Stimulated activated naive CD8-positive, alpha-beta T cell treated with anti-CD3 and anti-CD28 coated beads, Interleukin-15, Interleukin-2, amounts not matched to agents 100 ng/mL and 50 ng/mL, for 24 hours (primary cell): ENCODE data around the gene DUSP14.
A peak's percentile ranks its signal among the peaks of the same experiment; 100 is the strongest.

ENCODE experiments used
- H3K27ac Mint-ChIP-seq: one replicate; pipeline ENCODE4 v1.8.0; 2021; ENCODE audit warnings: mild to moderate bottlenecking, mixed read lengths
- H3K27me3 Mint-ChIP-seq: one replicate; pipeline ENCODE4 v1.8.0; 2021; ENCODE audit warnings: mixed read lengths
- H3K36me3 Mint-ChIP-seq: one replicate; pipeline ENCODE4 v1.8.0; 2021; ENCODE audit warnings: low read depth, mixed read lengths
- H3K4me1 Mint-ChIP-seq: one replicate; pipeline ENCODE4 v1.8.0; 2021; ENCODE audit warnings: low read depth, mixed read lengths
- H3K4me3 Mint-ChIP-seq: one replicate; pipeline ENCODE4 v1.8.0; 2021; ENCODE audit warnings: mild to moderate bottlenecking, mixed read lengths
- H3K9me3 Mint-ChIP-seq: one replicate; pipeline ENCODE4 v1.8.0; 2021; ENCODE audit warnings: mixed read lengths

DUSP14 gene

DNA sequence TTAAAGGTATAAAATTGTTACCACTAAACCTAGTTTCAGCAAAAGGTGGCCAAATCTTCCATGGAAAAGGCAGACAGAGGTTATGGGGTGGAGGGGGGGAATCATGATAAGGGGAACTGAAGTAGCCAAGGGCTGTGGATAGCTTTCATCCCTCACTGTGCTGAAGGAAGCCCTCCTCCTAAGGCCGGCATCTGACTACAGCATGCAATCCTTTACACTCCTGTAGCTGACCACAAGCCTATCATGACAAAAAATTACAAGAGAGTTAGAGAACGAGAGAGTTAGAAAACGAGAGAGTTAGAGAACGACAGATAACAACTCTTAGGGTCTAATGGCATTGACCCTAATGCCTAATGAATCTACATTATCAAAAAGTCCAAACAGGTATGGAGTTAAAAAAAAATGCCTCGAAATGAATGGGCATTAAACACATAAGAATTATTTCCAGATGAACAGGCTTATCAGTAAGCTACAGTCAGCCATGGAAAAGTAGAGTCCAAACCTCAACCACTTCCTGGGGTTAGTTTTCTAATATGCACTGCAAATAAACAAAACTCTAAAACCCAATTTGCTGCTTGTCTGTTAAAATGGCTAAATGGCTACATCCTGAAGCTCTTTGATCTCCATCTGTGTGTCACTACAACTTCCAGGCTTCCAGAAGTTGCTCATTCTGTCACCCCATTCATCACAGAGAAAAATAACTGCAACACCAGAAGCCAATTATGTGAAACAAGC lies 29.7 kb downstream of the DUSP14 start:
- H3K27me3 Mint-ChIP-seq = no peaks in the 10 kb centered on the region
- H3K4me3 Mint-ChIP-seq = no peak overlapping the region
- H3K27ac Mint-ChIP-seq = peak overlapping the region; percentile 45
- H3K36me3 Mint-ChIP-seq = peaks cover 50% of the 10 kb centered on the region
- H3K9me3 Mint-ChIP-seq = no peaks in the 10 kb centered on the region
- H3K4me1 Mint-ChIP-seq = peaks cover 20% of the 10 kb centered on the region

DNA sequence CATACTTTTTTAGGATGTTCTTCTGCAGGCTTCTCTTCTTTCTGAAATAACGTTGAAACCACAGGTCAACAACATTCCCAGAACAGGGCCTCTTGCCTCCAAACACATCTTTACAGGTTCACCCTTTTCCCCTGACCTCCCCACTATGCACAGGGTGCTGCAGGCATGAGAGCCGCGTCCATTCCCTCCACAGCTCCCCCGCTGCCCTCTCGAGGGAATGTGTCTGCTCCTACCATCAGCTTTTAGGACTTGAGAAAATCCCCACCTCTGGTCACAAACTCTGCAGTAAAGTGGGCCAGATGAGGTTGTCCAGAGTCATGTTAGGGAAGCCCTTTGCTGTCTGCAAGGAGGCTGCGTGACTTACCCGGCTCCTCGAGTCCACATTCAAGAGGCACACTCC lies 30.5 kb downstream of the DUSP14 start:
- no peak overlapping the region for H3K4me3 Mint-ChIP-seq
- peak overlapping the region; percentile 45 for H3K27ac Mint-ChIP-seq
- no peaks in the 10 kb centered on the region for H3K9me3 Mint-ChIP-seq
- peaks cover 20% of the 10 kb centered on the region for H3K4me1 Mint-ChIP-seq
- H3K36me3 Mint-ChIP-seq = peaks cover 53% of the 10 kb centered on the region
- no peaks in the 10 kb centered on the region for H3K27me3 Mint-ChIP-seq

DNA sequence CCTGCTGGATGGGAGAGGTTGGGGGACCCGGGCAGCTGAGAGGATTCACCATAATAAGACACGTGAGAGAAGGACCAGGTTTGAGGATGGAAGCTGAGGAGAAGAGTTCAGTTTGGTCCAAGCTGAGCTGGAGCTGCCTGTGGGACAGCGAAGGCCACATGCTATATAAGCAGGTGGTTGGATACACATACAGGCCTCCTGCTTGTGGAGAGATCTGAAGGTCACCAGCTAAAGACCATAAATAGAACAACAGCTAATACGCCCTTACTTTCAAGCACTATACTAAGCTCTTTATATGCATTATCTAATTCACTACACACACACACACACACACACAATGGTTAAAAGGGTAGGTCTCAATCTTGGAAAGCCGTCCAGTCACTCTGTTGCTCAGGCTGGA lies 32.1 kb downstream of the DUSP14 start:
- peaks cover 20% of the 10 kb centered on the region for H3K4me1 Mint-ChIP-seq
- peaks cover 53% of the 10 kb centered on the region for H3K36me3 Mint-ChIP-seq
- no peak overlapping the region for H3K4me3 Mint-ChIP-seq
- no peaks in the 10 kb centered on the region for H3K9me3 Mint-ChIP-seq
- no peaks in the 10 kb centered on the region for H3K27me3 Mint-ChIP-seq
- H3K27ac Mint-ChIP-seq = no peak overlapping the region

DNA sequence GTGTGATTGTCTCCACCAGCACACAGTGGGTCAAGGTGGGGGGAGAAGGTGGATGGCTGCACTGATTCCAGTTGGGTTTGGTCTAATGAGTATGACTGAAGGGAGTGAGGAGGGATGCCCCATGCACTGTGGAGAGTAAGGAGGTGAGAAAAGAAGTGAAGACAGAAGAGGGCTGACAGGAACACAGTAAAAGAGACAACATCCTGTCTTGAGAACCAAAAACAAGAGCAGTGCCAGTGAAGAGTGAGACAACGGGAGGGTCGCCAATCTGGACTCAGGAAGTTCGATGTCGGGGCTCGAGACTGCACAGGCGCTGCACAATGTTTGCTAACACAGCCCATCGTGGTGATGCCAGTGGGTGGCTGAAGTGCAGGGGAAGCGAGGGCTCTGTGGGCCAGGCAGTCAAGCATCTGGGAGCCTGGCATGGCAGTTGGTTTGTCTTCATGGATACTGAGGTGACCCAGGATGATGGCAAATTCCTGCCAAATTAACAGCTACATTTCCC lies 34.1 kb downstream of the DUSP14 start:
- no peaks in the 10 kb centered on the region for H3K27me3 Mint-ChIP-seq
- H3K4me1 Mint-ChIP-seq = peaks cover 20% of the 10 kb centered on the region
- no peak overlapping the region for H3K4me3 Mint-ChIP-seq
- peak overlapping the region; percentile 43 for H3K27ac Mint-ChIP-seq
- no peaks in the 10 kb centered on the region for H3K9me3 Mint-ChIP-seq
- H3K36me3 Mint-ChIP-seq = peaks cover 37% of the 10 kb centered on the region

DNA sequence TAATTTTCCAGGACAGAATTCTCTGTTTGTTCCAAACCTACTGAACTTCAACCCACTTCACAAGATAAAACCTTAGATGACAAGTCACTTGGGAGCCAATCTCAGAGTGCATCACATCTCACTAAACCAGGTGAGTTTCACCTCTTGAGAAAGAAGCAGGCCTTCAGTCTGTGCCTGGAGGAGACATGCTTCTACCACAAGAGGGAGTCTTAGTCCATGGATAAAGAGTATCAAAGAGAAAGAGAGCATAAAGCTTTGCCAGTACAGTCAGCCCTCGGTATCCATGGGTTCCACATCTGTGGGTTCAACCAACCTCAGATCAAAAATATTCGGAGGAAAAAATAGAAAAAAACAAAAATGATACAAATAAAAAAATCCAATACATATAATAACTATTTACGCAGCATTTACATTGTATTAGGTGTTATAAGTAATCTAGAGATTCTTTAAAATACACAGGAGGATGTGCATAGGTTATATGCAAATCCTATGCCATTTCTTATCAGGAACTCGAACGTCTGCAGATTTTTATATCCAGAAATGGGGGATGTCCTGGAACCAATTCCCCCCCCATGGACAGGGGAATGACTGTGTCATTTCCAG lies 37.7 kb downstream of the DUSP14 start:
- peaks cover 9% of the 10 kb centered on the region for H3K4me1 Mint-ChIP-seq
- no peaks in the 10 kb centered on the region for H3K27me3 Mint-ChIP-seq
- H3K27ac Mint-ChIP-seq = peak overlapping the region; percentile 26
- no peak overlapping the region for H3K4me3 Mint-ChIP-seq
- H3K9me3 Mint-ChIP-seq = no peaks in the 10 kb centered on the region
- H3K36me3 Mint-ChIP-seq = peaks cover 37% of the 10 kb centered on the region

DNA sequence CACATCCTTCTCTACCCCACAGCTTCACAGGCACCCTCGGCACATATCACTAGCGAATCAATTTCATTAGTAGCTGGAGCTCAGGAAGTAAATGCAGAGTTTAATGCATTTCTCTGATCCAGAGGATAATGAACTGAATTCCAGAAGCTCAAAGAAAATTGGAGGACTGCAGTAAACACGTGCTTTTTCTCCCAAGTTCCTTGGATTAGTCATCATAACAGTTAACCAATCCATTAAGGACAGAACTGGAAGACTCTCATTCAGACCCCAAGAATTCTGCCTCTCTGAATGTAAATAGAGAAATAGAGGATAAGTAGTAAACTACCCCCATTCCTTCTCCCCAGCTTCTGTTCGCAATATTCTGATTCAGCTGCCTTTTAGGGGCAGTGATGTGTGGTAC lies 40.7 kb downstream of the DUSP14 start:
- H3K27me3 Mint-ChIP-seq = no peaks in the 10 kb centered on the region
- H3K4me1 Mint-ChIP-seq = no peaks in the 10 kb centered on the region
- H3K4me3 Mint-ChIP-seq = no peak overlapping the region
- peak overlapping the region; percentile 24 for H3K27ac Mint-ChIP-seq
- H3K9me3 Mint-ChIP-seq = no peaks in the 10 kb centered on the region
- peaks cover 34% of the 10 kb centered on the region for H3K36me3 Mint-ChIP-seq

DNA sequence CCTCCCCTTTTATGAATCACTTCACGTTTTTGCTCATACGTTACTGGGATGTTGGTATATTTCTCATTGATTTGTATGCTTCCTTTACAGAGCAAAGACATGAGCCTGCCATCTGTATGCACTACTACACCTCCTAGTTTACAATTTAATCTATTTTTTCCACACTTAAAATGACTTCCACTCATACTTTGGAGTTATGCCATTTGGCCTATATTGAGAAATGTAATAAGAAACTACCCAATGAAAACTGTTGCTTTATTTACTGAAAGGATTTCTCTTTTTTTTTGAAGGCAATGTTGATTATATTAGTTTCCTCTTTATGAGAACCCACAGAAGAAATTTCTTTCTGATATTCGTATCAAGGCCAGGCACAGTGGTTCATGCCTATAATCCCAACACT lies 43.1 kb downstream of the DUSP14 start:
- Mint-ChIP-seq H3K27ac (no peak overlapping the region), H3K4me1 (no peaks in the 10 kb centered on the region), H3K4me3 (no peak overlapping the region), H3K27me3 (no peaks in the 10 kb centered on the region), H3K36me3 (peaks cover 54% of the 10 kb centered on the region), H3K9me3 (no peaks in the 10 kb centered on the region)

DNA sequence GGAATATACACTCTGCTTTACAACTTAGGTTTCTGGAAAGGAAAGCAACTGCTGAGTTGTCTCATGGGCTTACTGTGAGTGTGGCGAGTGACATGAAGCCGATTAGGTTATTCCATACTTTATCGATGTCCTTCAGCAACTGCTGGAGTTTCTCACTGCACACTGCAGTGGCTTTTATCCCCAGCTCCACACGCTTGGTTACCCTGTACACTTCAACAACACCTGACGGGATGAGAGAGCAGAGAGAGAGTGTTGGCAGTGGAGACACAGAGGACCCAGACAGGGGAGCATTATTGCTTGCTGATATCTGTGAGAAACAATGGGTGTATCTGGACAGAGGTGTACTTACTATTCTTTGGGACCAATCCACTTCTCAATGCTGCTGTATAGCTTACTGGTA lies 46.2 kb downstream of the DUSP14 start:
- no peaks in the 10 kb centered on the region for H3K4me1 Mint-ChIP-seq
- H3K9me3 Mint-ChIP-seq = no peaks in the 10 kb centered on the region
- H3K27ac Mint-ChIP-seq = no peak overlapping the region
- H3K36me3 Mint-ChIP-seq = peaks cover 59% of the 10 kb centered on the region
- H3K27me3 Mint-ChIP-seq = no peaks in the 10 kb centered on the region
- H3K4me3 Mint-ChIP-seq = no peak overlapping the region

DNA sequence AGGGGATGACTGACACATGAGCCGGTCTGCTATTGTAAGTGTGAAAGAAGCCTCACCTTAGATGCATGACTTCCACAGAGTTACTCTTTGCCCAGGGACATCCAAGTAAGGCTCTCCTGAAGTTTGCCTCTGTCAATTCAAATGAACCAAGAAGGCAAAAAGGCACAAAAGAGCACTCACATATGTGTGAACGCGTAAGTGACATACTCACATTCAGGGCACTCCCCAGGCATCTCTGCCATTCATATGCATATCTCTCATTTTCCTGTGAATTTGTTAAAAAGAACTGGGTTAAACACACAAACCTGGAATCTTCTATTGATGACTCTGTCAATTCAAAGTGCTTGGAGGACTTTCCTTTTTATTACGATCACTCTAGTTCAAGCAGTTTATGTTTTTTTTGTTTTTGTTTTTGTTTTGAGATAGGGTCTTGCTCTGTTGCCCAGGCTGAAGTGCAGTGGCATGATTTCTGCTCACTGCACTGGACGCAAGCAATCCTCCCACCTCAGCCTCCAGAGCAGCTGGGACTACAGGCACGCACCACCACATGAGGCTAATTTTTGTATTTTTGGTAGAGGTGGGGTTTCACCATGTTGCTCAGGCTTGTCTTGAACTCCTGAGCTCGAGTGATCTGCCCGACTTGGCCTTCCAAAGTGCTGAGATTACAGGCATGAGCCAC lies 49.4 kb downstream of the DUSP14 start:
- H3K4me3 Mint-ChIP-seq = no peak overlapping the region
- H3K4me1 Mint-ChIP-seq = peaks cover 19% of the 10 kb centered on the region
- peaks cover 57% of the 10 kb centered on the region for H3K36me3 Mint-ChIP-seq
- no peaks in the 10 kb centered on the region for H3K27me3 Mint-ChIP-seq
- H3K27ac Mint-ChIP-seq = no peak overlapping the region
- H3K9me3 Mint-ChIP-seq = no peaks in the 10 kb centered on the region

DNA sequence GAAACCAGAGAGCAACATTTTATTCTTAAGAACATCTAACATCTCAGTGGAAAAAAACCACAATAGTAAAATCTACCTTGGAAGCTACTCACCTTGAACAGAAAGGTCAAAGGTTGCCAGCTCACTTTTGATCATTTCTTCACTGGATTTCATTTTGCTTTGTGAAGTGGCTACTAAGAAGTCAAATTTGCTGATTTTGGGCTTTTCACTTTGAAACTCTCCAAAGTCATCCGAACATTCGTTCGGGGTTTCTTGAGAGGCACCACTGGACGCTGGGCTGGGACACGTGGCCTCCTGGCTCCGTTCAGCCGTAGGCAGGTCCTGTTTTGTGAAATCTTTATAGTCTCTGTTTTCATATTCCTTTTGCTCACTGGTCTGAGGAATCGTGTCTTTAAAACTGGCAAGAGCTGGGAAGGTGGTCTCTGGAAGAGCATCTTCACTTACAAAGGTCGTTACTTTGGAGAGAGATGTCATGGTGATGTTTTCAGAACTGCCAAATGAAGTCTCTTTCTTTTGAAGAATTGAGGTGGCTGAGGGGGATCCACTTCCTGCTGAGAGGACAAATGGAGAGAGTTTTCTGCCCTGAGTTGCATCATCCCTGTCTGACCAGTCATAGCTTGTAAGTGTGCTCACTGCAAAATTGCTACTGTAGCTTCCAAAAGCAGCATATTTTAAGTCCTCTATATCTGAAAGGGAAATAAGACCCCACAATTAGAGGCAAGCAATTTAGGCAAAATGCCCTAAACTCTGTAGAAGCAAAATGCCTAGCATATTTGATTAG lies 52.4 kb downstream of the DUSP14 start:
- no peaks in the 10 kb centered on the region for H3K9me3 Mint-ChIP-seq
- no peaks in the 10 kb centered on the region for H3K27me3 Mint-ChIP-seq
- H3K4me3 Mint-ChIP-seq = no peak overlapping the region
- peaks cover 28% of the 10 kb centered on the region for H3K4me1 Mint-ChIP-seq
- H3K36me3 Mint-ChIP-seq = peaks cover 44% of the 10 kb centered on the region
- peak overlapping the region; percentile 65 for H3K27ac Mint-ChIP-seq

DNA sequence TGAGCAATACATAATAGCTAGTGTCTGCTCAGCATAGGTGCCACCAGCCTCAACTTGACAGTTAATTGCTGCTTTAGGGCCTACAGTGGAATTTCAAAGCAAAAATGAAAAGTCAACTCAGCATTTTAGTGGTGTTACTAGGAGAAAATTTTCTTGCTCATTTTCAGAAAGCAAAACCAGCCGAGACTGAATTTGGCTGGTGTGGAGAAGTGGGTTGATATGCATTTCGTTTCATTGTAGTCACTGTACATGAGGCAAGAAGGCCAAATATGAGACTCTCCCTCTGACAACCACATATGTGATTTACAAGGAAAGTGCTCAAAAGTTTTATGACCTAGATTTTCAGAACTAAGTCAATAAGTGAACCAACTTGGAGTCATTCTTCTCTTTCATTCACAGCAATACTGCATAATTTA lies 54.0 kb downstream of the DUSP14 start:
- Mint-ChIP-seq H3K4me3 (no peak overlapping the region), H3K27me3 (no peaks in the 10 kb centered on the region), H3K27ac (no peak overlapping the region), H3K36me3 (peaks cover 35% of the 10 kb centered on the region), H3K9me3 (no peaks in the 10 kb centered on the region), H3K4me1 (peaks cover 39% of the 10 kb centered on the region)

DNA sequence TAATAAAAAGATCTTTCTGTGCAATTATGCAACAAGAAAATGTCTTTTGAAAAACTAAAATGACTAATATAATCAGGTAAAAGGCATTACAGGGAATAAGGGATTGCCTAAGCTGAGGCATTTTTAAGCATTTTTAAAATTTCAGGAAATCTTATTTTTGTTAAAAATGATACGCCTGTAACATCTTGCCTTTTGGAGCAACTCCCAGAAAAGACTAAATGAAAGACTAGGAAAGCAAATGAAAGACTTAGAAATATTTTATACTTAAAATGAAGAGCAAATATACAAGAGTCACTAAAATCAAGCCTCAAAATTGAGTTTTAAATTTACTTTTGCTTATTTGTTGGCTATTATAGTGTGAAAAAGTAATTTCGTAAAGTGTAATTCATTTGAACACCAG lies 55.8 kb downstream of the DUSP14 start:
- no peaks in the 10 kb centered on the region for H3K27me3 Mint-ChIP-seq
- peaks cover 35% of the 10 kb centered on the region for H3K36me3 Mint-ChIP-seq
- H3K27ac Mint-ChIP-seq = no peak overlapping the region
- H3K4me3 Mint-ChIP-seq = no peak overlapping the region
- no peaks in the 10 kb centered on the region for H3K9me3 Mint-ChIP-seq
- peaks cover 45% of the 10 kb centered on the region for H3K4me1 Mint-ChIP-seq

DNA sequence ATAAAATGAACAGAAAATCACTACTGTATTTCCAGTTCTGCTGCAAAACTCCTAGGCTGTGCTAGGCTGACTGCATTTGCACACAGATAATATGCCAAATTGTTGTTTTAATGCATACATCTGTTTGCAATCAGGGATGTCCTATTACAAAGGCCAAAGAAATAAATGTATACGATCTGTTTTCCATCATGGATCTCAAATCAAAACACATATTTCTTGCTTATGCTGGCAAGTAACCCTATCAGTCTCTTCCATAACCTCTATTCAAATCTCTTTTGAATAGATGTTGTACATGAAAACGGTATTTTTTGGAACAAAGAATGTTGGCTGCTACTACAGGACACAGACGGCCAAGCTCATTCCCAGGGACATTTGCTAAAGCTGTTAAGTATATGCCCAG lies 56.6 kb downstream of the DUSP14 start:
- no peaks in the 10 kb centered on the region for H3K9me3 Mint-ChIP-seq
- H3K27ac Mint-ChIP-seq = peak overlapping the region; percentile 57
- H3K4me1 Mint-ChIP-seq = peaks cover 53% of the 10 kb centered on the region
- no peaks in the 10 kb centered on the region for H3K27me3 Mint-ChIP-seq
- peaks cover 31% of the 10 kb centered on the region for H3K36me3 Mint-ChIP-seq
- H3K4me3 Mint-ChIP-seq = no peak overlapping the region

DNA sequence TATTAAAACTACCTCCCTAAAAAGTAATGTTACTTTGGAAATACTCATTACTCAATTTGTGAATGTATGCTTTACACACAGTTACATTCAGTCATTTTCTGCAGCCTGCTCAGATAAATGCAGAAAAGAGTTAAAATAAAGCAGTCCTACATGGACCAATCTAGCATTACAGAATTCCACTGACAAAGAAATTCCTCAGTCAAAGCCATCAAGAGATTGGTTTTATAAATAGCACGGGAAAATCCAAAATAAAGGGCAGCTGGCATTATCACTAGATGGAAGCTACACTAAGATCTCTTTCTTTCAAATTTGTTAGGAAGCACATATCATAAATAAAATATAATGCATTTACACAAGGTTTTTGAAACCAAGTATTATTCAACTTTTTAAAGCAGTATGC lies 58.3 kb downstream of the DUSP14 start:
- peaks cover 59% of the 10 kb centered on the region for H3K4me1 Mint-ChIP-seq
- no peak overlapping the region for H3K4me3 Mint-ChIP-seq
- H3K36me3 Mint-ChIP-seq = peaks cover 35% of the 10 kb centered on the region
- peak overlapping the region; percentile 23 for H3K27ac Mint-ChIP-seq
- no peaks in the 10 kb centered on the region for H3K9me3 Mint-ChIP-seq
- H3K27me3 Mint-ChIP-seq = no peaks in the 10 kb centered on the region

DNA sequence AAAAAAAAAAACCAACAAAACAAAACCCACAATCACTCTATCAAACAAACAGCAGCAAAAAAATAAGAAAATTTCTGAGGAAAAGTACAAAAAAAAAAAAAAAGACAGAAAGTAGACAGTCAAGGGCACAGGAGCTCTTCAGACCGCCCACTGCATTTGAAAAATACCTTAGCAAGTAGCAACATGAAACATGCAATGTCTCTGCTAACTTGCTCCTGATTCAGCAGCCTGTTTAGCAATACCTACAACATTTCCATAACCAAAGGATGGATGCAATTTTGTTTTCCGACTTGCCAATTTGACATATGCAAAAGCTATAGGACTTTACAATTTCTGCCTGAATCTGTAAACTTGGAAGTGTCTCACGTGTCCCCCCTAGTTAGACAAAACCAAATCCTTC lies 62.1 kb downstream of the DUSP14 start:
- Mint-ChIP-seq H3K9me3 (no peaks in the 10 kb centered on the region), H3K36me3 (peaks cover 43% of the 10 kb centered on the region), H3K4me3 (no peak overlapping the region), H3K27me3 (no peaks in the 10 kb centered on the region), H3K27ac (peak overlapping the region; percentile 65), H3K4me1 (peaks cover 57% of the 10 kb centered on the region)
